ENCODE measurements around the gene CRAT.

- TF ChIP-seq POLR2A (IDR thresholded peaks at IDR 0.05) (no peak), CTCF (IDR thresholded peaks at IDR 0.05) (no peak)
Observed at GRCh38 chr9:129122133-129122532, 11.5 kb upstream of the CRAT start.

Measured in uterus (tissue), 2 donors.